Natural killer cell (primary cell): ENCODE measurements around the gene RABGAP1L. TPM values are rescaled to one million over a fixed set of nuclear protein-coding genes. Genes with fewer than 3 reads are reported as not detected.
A peak's percentile ranks its signal among the peaks of the same experiment; 100 is the strongest.

Experiments
- ATAC-seq, 3 donors: fragments of 150-1000 bp in 2 of 3; fragments of 200-7000 bp in 1 of 3; cut with Tn5 transposase; 1 replicate in 1 of 3; 2 replicates in 2 of 3; pipeline ENCODE4 v1.10.0; 2021; ENCODE audit warnings: mild to moderate bottlenecking in 2 of 3, moderate library complexity in 2 of 3
- DNase-seq, 2 donors: peaks; one replicate each; pipeline versions ENCODE4 v3.0.0 to v3.0.0-alpha.2; 2013 to 2021; ENCODE audit warnings: mixed read lengths in 1 of 2
- H3K27ac ChIP-seq: one replicate; pipeline ENCODE4 v1.5.1; 2013; ENCODE audit warnings: mild to moderate bottlenecking, low read length
- H3K27me3 ChIP-seq: one replicate; pipeline ENCODE4 v1.6.1; 2013; ENCODE audit warnings: low read length; ENCODE audit not compliant: control insufficient read depth, insufficient read depth
- H3K36me3 ChIP-seq: one replicate; pipeline ENCODE4 v1.6.1; 2013; ENCODE audit warnings: low read length; ENCODE audit not compliant: control insufficient read depth, insufficient read depth
- H3K4me1 ChIP-seq: one replicate; pipeline ENCODE4 v1.6.1; 2013; ENCODE audit warnings: low read length; ENCODE audit not compliant: control insufficient read depth, insufficient read depth
- H3K4me3 ChIP-seq: one replicate; pipeline ENCODE4 v1.5.1; 2013; ENCODE audit warnings: low read length
- H3K9me3 ChIP-seq: one replicate; pipeline ENCODE4 v1.6.1; 2013; ENCODE audit warnings: low read length; ENCODE audit not compliant: control insufficient read depth, insufficient read depth
- H3K27ac Mint-ChIP-seq, 2 donors: one replicate each; pipeline ENCODE4 v1.8.0; 2022; ENCODE audit warnings: mild to moderate bottlenecking in 2 of 2, mixed read lengths in 2 of 2, moderate library complexity in 1 of 2
- H3K27me3 Mint-ChIP-seq, 2 donors: one replicate each; pipeline ENCODE4 v1.8.0; 2022; ENCODE audit warnings: low read depth in 2 of 2, mixed read lengths in 2 of 2
- H3K36me3 Mint-ChIP-seq: one replicate; pipeline ENCODE4 v1.8.0; 2022; ENCODE audit warnings: mixed read lengths
- H3K4me1 Mint-ChIP-seq, 2 donors: one replicate each; pipeline ENCODE4 v1.8.0; 2022; ENCODE audit warnings: mixed read lengths in 2 of 2
- H3K4me3 Mint-ChIP-seq: one replicate; pipeline ENCODE4 v1.8.0; 2022; ENCODE audit warnings: mild to moderate bottlenecking, moderate library complexity, mixed read lengths
- H3K9me3 Mint-ChIP-seq, 2 donors: one replicate each; pipeline ENCODE4 v1.8.0; 2022; ENCODE audit warnings: mixed read lengths in 2 of 2
- WGBS: methylation state at CpG from one replicate; pipeline ENCODE4 v1.1.7; 2013; ENCODE audit warnings: missing lambda C conversion rate; ENCODE audit not compliant: insufficient coverage; 5-methylcytosine and 5-hydroxymethylcytosine counted together
- intact Hi-C: fragments of 100-400 bp; cut with micrococcal nuclease; formaldehyde crosslinking; loops from one replicate; pipeline ENCODE4 v1.14.2; 2022
- total RNA-seq, 4 donors: library from RNA; stranded (reverse); fragments of 120-200 nt in 1 of 4; gene quantifications; one replicate each; pipeline versions ENCODE4 v1.2.3 to v1.2.4, GENCODE V29; 2013 to 2022
- TF ChIP-seq, protein P1 (sequence below): fragments of 200-600 bp; IDR thresholded peaks from one replicate; pipeline ENCODE4 v1.8.0; 2022; ENCODE audit warnings: antibody characterized with exemption

The RABGAP1L gene
- total RNA-seq, 3 donors from 2014 or later (not counting 1 experiment from before 2014, with no cell fraction given): 145 to 168 (median 153) TPM

GRCh38 chr1:174775621-174776020, 616.3 kb downstream of the RABGAP1L start:
- Mint-ChIP-seq H3K36me3 (no peaks in the 10 kb centered on the region), H3K27me3 (no peaks in the 10 kb centered on the region), H3K9me3 (no peaks in the 10 kb centered on the region), H3K4me1 (no peaks in the 10 kb centered on the region), H3K27ac (no peak overlapping the region), H3K4me3 (no peak overlapping the region)
- TF ChIP-seq, protein P1, sequence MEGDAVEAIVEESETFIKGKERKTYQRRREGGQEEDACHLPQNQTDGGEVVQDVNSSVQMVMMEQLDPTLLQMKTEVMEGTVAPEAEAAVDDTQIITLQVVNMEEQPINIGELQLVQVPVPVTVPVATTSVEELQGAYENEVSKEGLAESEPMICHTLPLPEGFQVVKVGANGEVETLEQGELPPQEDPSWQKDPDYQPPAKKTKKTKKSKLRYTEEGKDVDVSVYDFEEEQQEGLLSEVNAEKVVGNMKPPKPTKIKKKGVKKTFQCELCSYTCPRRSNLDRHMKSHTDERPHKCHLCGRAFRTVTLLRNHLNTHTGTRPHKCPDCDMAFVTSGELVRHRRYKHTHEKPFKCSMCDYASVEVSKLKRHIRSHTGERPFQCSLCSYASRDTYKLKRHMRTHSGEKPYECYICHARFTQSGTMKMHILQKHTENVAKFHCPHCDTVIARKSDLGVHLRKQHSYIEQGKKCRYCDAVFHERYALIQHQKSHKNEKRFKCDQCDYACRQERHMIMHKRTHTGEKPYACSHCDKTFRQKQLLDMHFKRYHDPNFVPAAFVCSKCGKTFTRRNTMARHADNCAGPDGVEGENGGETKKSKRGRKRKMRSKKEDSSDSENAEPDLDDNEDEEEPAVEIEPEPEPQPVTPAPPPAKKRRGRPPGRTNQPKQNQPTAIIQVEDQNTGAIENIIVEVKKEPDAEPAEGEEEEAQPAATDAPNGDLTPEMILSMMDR: no peak
- H3K27ac ChIP-seq: no peak overlapping the region
- H3K9me3 ChIP-seq: no peaks in the 10 kb centered on the region
- intact Hi-C loops: no loop called here
- H3K4me1 ChIP-seq: no peaks in the 10 kb centered on the region
- H3K4me3 ChIP-seq: no peak overlapping the region
- no peaks in the 10 kb centered on the region for H3K27me3 ChIP-seq
- ATAC-seq (no peak), DNase-seq (no peak)
- WGBS: 100% methylated on average over 2 of the region's 2 CpGs
- no peaks in the 10 kb centered on the region for H3K36me3 ChIP-seq

DNA sequence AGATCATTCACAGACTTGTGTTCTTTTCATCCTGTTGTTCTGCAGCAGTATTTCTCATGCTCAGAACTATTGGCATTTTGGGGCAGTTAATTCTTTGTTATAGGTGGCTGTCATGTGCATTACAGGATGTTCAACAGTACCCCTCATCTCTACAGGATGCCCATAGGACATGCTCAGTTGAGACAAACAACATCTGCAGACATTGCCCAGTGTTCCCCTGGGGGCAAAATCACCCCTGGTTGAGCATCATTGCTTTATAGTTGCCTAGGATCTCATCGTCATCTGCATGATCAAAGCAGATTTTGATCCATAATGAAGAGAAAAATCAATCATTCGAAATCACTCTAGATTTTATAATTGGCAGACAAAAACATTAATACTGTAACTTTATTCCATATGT, 617.9 kb downstream of the RABGAP1L start:
- DNase-seq (no peak), ATAC-seq (no peak)
- TF ChIP-seq, protein P1: no peak
- H3K27ac ChIP-seq: no peak overlapping the region
- no peaks in the 10 kb centered on the region for H3K4me1 ChIP-seq
- no peaks in the 10 kb centered on the region for H3K36me3 Mint-ChIP-seq
- no peaks in the 10 kb centered on the region for H3K9me3 Mint-ChIP-seq
- H3K27me3 Mint-ChIP-seq: no peaks in the 10 kb centered on the region
- no peaks in the 10 kb centered on the region for H3K4me1 Mint-ChIP-seq
- no peaks in the 10 kb centered on the region for H3K27me3 ChIP-seq
- intact Hi-C loops: no loop called here
- H3K9me3 ChIP-seq: no peaks in the 10 kb centered on the region
- H3K4me3 ChIP-seq: no peak overlapping the region
- H3K27ac Mint-ChIP-seq: no peak overlapping the region
- H3K36me3 ChIP-seq: no peaks in the 10 kb centered on the region
- 88% methylated on average over 1 of the region's 2 CpGs for WGBS
- H3K4me3 Mint-ChIP-seq: no peak overlapping the region

GRCh38 chr1:174785510-174785909, 626.2 kb downstream of the RABGAP1L start:
- H3K36me3 ChIP-seq: no peaks in the 10 kb centered on the region
- DNase-seq (no peak), ATAC-seq (no peak)
- no peaks in the 10 kb centered on the region for H3K27me3 Mint-ChIP-seq
- H3K4me3 Mint-ChIP-seq: no peak overlapping the region
- H3K27ac ChIP-seq: no peak overlapping the region
- H3K4me1 ChIP-seq: peaks cover 3% of the 10 kb centered on the region
- no peaks in the 10 kb centered on the region for H3K27me3 ChIP-seq
- TF ChIP-seq, protein P1: no peak
- no peak overlapping the region for H3K4me3 ChIP-seq
- H3K9me3 ChIP-seq: no peaks in the 10 kb centered on the region
- H3K9me3 Mint-ChIP-seq: no peaks in the 10 kb centered on the region
- H3K27ac Mint-ChIP-seq: no peak overlapping the region
- intact Hi-C loops: no loop called here
- H3K4me1 Mint-ChIP-seq: peaks cover 23 to 36% of the 10 kb centered on the region in 2 donors
- 98% methylated on average over 6 of the region's 6 CpGs for WGBS
- no peaks in the 10 kb centered on the region for H3K36me3 Mint-ChIP-seq

- intact Hi-C loops: no loop called here
- ATAC-seq: no peak
- H3K36me3 Mint-ChIP-seq: no peaks in the 10 kb centered on the region
These were observed 627.0 kb downstream of the RABGAP1L start for GRCh38 chr1:174786358-174786757.

More at GRCh38 chr1:174786358-174786757, 627.0 kb downstream of the RABGAP1L start:
- no peaks in the 10 kb centered on the region for H3K9me3 ChIP-seq
- no peaks in the 10 kb centered on the region for H3K9me3 Mint-ChIP-seq
- no peaks in the 10 kb centered on the region for H3K27me3 Mint-ChIP-seq
- no peak overlapping the region for H3K27ac ChIP-seq
- no peak overlapping the region for H3K4me3 Mint-ChIP-seq
- TF ChIP-seq, protein P1: no peak
- no peak overlapping the region for H3K4me3 ChIP-seq
- peaks cover 23 to 36% of the 10 kb centered on the region in 2 donors for H3K4me1 Mint-ChIP-seq
- no peaks in the 10 kb centered on the region for H3K27me3 ChIP-seq
- H3K4me1 ChIP-seq: peaks cover 3% of the 10 kb centered on the region
- H3K36me3 ChIP-seq: no peaks in the 10 kb centered on the region
- no CpG with 5 or more reads among the region's 2 CpGs for WGBS
- no peak for DNase-seq
- peak overlapping the region in 1 of 2 donors; percentile 29 for H3K27ac Mint-ChIP-seq
